ENCODE results near the gene BNIP5.

Gene BNIP5

DNA sequence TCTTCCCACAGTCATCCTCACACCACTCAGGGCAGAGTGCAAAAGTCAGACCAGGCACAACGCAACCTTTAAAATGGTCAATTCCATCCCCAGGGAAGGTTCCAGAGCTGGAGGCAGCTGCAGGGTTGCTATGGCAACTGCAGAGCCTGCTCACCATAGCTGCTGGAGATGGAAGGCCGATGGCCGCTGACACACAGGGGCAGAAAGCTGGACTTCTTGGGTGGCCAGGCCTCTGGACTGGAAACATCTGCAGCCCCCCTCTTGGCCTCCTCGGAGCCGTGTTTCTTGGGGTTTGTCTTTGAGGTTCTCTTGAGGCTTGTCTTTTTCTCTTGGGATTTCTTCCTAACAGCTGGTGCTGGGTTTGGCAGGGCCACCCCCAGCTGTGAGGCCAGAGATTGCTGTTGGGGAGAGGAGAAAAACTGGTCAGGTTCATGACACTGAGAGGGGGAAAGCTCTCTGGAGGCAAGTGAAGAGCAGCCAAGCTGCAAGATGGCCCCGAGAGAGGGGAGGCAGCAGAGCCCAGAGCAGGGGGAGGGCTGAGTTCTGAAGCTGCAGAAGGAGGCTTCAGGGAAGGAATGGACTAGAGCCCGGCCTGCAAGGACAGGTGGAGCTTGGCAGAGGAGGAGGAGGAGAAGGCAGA, 10.2 kb downstream of the BNIP5 start:
- DNase-seq (ENCODE audit: low read depth in 2 of 2, low spot score in 1 of 2) = no peak

DNA sequence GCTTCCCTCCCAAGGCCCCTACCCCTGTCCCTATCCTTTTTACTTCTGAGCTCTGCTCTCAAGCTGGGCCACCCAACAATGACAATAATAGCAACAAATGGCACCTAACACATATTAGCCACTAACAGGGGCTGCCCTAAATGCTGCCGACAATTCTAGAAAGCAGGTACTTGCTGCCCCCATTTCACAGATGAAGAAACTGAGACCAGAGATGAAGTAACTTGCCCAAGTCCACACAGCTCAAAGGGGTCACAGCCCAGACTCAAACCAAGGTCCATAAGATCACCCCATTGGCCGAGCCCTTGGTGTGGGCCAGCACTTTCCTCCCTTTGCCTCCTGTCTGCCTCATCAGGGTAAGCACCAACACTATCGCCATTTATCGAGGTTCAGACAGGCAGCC, 12.0 kb downstream of the BNIP5 start:
- DNase-seq (ENCODE audit: low read depth in 2 of 2, low spot score in 1 of 2) = no peak

DNA sequence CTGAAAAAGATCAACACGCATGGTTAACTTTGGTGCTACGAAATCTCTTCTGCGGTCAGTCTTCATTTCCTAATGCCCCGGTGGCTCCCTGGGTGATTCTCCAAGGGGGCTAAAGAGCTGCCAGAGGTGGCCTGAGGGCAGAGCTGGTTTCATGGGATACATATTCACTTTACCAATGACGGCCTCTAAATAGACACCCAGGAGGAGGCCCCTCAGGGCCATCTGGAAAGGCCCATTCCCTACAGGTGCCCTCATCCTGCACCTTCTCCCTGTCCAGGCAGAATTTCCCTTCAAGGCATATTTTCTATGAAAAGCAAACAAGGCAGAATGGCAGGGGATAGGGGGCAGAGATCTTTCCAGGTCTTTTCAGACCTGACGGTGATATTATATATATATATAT, 12.5 kb downstream of the BNIP5 start:
- DNase-seq (ENCODE audit: low read depth in 2 of 2, low spot score in 1 of 2) = no peak

DNA sequence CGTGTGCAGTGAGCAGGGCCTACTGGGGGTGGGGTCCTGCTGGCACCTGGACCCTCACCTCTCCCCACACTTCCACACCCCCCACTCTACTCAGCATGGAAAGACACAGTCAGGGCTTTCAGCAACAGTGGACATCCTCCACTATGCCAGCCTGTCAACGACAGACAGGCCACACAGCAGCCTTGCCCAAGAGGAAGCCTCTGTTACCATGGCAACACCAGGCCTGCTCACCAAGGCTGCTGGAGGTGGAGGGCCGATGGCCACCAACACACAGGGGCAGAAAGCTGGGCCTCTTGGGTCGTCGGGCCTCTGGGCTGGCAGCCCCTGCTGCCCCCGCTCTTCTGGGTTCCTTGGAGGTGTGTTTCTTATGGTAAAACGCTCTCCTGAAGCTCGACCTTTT, 13.6 kb downstream of the BNIP5 start:
- no peak for DNase-seq (ENCODE audit: low read depth in 2 of 2, low spot score in 1 of 2)

DNA sequence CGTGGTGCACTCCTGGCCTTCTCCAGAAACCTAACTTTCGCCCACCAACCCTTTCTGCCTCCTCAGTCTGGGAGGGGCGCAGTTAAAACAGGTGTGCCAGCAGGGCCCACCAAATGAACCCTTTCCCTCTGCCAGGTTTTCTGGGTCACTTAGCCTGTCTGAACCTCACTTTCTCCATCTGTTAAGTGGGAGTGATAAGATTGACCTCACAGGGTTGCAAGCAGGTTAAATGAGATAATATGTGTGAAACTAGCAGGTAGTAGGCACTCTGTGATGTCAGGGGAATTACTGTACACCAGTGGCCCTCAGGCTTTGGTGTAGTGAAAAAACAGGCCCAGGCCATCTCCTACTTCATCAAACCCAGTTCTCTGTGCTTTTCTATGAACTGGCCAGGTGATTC, 14.1 kb downstream of the BNIP5 start:
- no peak for DNase-seq (ENCODE audit: low read depth in 2 of 2, low spot score in 1 of 2)

DNA sequence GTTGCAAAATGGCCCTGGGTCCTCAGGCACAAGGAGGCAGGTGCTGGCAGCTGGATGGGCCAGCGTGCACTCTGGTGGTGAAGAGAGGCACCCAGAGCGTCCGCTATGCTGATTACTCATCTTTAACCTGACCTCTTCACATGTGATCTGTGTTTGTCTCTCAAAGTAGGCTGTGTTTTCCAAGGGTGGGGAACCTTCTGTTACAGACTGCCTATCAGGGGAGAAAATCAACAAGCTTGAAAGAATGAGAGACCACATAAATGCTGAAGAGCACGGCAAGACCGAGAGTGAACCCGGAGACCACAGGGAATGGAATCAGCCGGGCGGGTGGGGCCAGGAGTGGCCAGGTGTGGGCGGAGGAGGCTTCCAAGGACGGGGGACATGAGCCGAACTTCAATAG, 16.2 kb downstream of the BNIP5 start:
- no peak for DNase-seq (ENCODE audit: low read depth in 2 of 2, low spot score in 1 of 2)

DNA sequence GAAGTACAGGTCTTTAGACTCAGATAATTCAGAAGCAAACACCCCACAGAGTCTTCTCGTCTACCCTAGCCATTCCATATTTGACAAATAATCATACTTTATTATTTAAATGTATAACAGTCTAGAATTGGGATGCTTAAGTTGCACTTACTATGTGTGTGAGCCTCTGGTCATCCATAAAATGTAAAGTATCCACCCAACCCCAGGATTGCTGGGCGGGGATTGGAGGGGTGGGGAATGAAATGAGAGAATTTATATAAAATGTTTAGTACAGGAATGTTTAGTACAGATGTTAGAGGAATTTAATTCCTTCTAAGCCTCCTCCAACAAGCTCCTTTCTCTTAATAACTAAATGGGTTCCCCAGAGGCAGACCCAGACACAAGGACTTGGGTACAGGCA, 16.9 kb downstream of the BNIP5 start:
- no peak for DNase-seq (ENCODE audit: low read depth in 2 of 2, low spot score in 1 of 2)

DNA sequence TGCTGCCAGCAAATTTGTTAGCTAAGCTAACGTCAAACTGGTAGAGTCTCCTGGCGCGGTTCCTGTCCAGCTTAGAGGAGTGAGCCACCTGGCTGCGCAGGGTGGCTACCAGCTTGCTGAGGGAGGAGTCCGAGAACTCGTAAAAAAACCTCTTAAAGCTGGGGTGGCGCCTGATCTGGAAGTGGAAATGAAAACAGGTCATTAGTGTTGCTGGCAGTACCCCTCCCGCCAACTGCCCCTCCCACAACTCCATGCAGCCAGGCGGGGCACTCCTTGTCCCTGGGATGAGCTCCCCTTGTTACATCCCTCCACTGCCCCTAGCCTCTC, 17.3 kb downstream of the BNIP5 start:
- DNase-seq (ENCODE audit: low read depth in 2 of 2, low spot score in 1 of 2) = no peak

DNA sequence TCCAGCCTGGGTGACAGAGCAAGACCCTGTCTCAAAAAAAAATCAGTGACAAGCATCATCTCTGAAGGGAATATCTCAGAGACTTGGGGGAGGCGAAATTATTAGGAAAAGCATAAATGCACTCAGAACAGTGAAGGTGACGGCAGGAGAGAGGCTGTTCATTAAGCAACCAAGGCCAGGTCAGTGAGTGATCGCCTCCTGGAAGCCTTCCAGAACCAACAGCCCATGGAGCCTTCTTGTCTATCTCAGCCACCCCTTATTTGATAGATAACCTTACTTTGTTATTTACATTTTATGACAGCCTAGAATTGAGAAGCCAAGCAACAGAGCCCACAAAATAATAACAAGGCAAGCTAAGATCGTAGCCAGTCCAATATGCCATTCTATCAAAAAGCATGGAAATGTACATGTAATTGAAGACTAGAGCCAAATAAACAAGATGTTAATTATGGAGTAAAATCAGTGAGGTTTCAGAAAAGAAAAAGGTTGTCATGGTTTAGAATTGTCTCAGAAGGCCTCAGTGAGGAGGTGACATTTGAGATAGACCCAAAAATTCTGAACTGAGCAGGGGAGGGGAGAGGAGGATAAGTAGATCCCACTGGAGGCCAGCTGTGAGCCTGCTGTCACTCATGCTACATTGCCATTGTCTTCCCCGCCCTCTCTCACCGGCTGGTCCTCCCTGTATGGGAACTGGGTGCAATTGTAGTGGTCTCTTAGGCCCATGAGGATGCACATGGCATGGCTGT, 17.8 kb downstream of the BNIP5 start:
- DNase-seq (ENCODE audit: low read depth in 2 of 2, low spot score in 1 of 2) = no peak

DNA sequence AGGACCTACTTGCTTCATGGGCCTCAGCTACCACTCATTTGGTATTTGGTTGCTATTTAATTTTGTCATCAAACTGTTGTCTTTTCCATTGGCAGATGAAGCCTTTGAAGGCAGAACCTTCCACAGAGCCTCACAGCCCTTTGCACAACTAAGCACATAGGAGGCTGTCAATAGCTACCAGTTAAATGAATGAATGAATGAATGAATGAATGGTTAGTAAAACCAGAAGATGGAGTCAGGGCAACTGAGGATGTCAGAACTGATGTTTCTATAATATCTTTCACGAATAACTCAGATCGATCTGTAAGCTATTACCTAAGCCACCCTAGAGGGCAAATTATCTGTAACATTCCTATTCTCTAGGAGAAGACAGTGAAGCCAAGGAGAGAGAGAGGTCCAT, 19.1 kb downstream of the BNIP5 start:
- DNase-seq (ENCODE audit: low read depth in 2 of 2, low spot score in 1 of 2) = no peak

DNA sequence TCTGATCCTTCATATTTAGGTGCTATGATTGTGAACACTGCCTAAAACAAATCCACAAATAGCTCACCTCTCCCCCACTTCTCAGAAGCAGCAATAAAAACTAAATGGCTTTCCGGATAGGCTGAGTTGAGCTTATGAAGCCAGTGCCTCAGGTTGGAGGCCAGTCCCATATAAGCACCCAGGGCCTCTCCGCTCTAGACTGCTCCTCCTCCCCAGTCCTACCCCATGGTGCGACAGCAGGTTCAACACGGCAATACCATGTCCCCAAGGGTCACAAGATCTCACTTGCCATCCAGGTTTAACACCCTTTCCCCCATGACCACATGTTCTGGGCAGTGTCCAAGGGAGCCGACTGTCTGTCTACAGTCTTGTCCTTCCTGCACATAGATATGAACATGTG, 20.8 kb downstream of the BNIP5 start:
- no peak for DNase-seq (ENCODE audit: low read depth in 2 of 2, low spot score in 1 of 2)

DNA sequence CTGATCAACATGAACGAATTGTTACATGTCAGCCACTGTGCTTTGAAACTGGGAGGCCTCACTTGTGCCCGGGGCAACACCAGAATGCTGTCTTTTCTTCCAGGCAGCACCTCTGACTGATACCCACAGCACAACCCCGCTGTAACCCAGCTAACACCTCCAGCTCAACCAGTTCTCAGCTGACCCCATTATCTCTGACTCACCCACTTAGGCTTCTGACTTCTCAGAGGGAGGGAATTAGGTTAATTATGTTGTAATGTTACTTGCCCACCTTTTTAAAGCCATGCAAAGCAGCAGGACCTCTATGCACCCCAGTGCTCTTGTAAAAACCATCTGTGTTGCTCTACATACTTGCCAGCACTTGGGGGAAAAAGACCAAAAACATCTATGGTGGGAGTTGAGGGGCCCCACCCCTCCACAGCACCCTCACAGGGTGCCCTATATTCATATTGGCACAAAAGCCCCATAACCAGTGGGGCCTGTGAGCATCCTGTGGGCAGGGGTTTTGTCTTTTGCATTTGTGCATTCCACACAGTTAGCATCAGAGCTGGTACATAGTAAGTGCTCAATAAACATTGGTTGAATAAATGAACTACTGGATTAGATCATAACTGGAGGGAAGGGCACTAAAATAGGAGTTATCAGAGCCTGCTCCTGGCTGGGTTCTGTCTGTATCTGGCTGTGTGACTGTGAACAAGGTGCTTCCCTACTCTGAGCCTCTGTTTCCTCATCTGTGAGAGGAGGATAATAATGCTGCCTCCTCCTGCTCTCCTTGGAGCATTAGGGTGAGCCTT, 22.3 kb downstream of the BNIP5 start:
- no peak for DNase-seq (ENCODE audit: low read depth in 2 of 2, low spot score in 1 of 2)

DNA sequence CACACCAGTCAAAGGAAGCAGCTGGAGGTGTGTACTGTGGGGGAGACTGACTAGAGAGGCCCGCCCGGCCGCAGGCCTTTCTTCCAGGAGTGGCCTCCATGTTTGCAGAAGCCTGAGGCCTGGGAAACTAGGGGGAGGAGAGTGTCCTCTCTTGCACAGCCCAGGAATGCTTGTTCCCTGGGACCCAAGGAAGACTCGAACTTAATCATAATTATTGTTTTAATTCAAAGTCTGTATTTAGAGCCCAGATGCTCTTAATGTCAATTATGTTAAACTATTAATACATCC, 23.1 kb downstream of the BNIP5 start:
- DNase-seq (ENCODE audit: low read depth in 2 of 2, low spot score in 1 of 2) = no peak

DNA sequence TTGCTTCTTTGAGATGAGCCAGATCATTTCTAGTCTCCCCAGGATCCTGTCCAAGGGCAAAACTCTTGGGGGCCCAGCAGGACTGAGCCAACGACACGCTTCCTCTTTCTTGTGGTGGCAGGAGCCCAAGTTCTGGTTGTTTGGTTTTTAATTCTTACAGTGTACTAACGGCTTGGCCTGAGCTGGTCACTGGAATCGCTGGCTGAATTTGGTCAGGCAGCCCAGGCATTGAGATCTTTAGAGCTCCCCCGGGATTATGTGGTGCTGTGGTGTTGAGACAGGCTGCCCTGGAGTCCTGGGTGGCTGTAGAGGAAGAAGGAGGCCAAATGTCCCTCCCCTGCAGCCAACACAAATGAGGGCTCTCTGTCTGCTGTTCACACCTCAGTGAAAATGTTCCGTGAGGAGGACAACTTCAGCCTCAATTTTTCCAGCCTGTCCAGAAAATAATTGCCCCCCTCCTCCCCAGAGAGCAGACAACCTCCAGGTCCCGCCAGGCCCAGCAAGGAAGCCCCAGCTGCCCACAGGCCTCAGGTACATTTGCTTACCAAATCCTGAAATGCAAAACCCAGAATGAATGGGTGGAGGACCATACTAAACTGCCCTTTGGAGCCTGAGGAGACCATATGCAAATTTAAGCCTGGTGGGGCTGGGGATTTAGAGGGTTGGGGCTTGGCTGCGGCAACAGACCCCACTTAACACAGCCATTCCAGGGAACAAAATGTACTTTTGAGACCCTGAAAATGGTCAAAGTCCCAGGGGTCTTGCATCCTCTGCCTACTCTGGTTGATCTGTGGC, 23.6 kb downstream of the BNIP5 start:
- no peak for DNase-seq (ENCODE audit: low read depth in 2 of 2, low spot score in 1 of 2)

DNA sequence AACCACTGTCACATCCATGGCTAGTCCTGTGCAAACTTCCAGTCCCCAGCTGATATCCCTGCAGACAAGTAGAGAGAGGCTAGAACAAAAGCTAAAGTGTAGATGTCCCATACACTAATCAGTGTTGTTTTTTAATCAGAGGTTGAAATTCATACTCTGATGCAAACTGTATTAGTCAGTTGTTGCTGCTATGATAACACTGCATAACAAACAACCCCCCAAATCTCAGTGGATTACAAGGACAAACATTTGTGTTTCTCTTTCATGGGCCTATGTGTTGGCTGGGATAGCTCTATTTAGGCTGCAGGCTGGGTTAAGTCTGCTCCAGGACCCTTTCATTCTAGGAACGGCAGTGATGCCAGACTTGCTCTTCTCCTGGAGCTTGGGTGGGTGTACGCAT, 26.8 kb downstream of the BNIP5 start:
- no peak for DNase-seq (ENCODE audit: low read depth in 2 of 2, low spot score in 1 of 2)

DNA sequence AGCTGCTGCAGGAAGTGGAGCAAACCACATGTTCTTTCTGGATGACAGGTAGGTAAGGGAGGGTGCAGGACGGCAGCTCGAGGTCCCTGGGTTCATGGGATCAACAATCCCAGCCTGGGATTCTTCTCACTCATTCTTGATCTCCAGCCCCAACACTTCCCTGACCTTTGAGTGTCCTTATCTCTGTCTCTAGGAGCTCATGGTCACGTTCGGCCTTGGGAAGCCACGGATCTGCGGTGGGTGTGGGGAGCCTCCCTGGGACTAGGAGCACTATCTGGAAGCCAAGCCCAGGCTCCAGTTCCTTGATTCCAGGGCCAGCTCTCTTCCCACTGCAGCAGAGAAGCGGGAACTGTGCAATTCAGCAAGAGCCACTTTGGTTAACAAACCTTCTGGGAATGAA, 27.5 kb downstream of the BNIP5 start:
- DNase-seq (ENCODE audit: low read depth in 2 of 2, low spot score in 1 of 2) = no peak

DNA sequence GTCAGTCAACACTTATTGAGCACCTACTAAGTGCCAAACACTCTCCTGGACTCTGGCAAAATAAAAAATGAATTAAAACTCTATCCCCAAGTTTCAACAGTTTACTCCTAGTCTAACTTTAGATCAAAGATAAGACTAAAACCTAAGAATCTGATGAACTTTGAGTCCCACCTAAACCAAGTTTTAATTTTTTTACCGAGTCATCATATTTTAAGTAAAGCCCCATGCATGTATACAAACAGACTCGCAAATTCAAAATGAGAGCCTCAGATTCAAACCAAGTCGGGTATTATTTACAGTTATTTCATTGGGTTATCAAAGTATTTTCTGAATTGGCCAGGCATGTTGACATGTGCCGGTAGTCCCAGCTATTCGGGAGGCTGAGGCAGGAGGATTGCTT, 28.2 kb downstream of the BNIP5 start:
- DNase-seq (ENCODE audit: low read depth in 2 of 2, low spot score in 1 of 2) = no peak

DNA sequence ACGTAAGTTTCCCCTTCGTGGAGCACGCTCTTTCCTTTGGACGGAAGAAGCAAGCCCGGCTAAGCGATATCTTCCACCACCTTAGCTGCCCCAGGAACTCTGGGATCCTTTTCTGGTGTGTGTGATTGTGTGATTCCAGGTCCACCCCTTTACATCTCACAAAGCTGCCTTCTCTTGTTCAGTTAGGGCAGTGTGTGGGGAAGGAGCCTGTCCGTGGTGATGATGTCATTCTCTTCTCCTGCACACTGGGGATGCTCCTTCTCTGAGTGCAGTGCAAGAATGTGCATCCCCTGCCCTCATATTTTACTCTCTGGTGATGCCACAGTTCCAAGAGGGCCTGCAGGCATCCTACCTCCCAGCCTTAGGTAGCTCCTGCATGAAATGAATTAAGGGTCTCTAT, 30.3 kb downstream of the BNIP5 start:
- no peak for DNase-seq (ENCODE audit: low read depth in 2 of 2, low spot score in 1 of 2)

DNA sequence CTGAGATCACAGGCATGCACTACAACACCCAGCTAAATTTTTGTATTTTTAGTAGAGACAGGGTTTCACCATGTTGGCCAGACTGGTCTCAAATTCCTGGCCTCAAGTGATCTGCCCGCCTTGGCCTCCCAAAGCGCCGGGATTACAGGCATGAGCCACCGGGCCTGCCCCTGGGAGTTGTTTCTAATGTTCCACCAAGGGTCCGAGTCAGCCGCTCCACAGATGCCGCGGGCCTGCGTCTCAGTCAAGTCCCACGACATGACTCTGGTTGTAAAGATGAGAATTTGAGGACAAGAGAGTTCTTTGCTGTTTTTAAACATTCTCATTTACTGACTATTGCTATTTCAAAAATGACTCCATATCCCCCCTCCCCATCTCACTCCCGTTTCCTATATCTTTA, 30.8 kb downstream of the BNIP5 start:
- DNase-seq (ENCODE audit: low read depth in 2 of 2, low spot score in 1 of 2) = no peak

DNA sequence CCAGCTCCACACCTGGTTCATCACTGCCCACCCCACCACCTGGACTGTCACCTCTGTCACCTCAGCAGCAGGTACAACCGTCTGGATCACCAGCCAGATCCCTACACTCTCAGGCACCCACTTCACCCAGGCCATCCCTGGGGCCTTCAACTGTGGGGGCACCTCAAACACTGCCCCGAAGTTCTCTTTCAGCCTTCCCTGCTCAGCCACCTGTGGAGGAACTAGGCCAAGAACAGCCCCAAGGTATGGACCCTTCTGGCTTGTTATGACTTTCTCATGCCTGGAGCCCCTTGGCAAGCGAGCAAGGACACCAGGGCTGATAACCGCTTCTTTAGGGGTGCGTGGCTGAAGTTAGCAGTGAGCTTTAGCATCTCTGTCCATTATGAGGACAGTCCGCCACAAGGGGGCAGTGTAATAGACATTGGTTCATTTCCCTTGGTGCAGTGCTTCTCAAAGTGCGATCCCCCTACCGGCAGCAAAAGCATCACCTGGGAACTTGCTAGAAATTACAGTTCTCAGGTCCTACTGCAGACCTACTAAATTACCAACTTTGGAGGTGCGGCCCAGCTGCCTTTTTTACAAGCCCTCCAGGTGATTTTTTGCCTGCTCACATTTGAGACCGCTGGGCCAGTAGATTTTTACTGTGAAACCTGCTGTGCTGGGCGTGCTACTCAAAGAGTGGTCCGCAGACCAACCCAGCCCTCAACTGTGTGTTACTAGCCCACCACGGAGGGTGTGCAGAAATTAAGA, 34.3 kb downstream of the BNIP5 start:
- peak; percentile 77 to 98 for DNase-seq (ENCODE audit: low read depth in 2 of 2, low spot score in 1 of 2)

DNA sequence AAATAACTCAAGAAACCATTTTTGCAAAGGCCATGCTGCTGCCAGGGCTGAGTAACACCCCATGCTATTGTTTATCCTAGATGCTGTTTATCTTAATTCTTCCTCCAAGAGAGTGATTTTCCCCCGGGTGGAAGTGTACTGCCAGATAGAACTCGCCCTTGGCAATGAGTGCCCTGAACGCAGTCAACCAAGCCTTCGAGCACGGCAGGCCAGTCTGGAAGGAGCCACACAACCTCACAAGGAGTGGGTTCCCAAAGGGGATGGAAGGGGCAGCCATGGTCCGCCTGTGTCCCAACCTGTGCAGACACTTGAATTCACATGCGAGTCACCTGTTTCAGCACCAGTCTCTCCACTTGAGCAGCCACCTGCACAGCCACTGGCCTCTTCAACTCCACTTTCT, 34.9 kb downstream of the BNIP5 start:
- DNase-seq (ENCODE audit: low read depth in 2 of 2, low spot score in 1 of 2) = no peak
